Measurements from ENCODE around the gene INPP5J. TPM values are rescaled to one million over a fixed set of nuclear protein-coding genes. Genes with fewer than 3 reads are reported as not detected.
"Not testable (repeated sequence)": the region's sequence is repeated elsewhere in the genome, so short reads cannot be mapped to it uniquely, and the experiment has no call there.

INPP5J gene, protein sequence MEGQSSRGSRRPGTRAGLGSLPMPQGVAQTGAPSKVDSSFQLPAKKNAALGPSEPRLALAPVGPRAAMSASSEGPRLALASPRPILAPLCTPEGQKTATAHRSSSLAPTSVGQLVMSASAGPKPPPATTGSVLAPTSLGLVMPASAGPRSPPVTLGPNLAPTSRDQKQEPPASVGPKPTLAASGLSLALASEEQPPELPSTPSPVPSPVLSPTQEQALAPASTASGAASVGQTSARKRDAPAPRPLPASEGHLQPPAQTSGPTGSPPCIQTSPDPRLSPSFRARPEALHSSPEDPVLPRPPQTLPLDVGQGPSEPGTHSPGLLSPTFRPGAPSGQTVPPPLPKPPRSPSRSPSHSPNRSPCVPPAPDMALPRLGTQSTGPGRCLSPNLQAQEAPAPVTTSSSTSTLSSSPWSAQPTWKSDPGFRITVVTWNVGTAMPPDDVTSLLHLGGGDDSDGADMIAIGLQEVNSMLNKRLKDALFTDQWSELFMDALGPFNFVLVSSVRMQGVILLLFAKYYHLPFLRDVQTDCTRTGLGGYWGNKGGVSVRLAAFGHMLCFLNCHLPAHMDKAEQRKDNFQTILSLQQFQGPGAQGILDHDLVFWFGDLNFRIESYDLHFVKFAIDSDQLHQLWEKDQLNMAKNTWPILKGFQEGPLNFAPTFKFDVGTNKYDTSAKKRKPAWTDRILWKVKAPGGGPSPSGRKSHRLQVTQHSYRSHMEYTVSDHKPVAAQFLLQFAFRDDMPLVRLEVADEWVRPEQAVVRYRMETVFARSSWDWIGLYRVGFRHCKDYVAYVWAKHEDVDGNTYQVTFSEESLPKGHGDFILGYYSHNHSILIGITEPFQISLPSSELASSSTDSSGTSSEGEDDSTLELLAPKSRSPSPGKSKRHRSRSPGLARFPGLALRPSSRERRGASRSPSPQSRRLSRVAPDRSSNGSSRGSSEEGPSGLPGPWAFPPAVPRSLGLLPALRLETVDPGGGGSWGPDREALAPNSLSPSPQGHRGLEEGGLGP
- 1 to 10 TPM in 7 of 9 donors, under 1 TPM in 2; 0.48 to 8.1 (median 2.4) TPM for total RNA-seq
- polyA plus RNA-seq, result 1 to 10 TPM in 2 of 3 donors, under 1 TPM in 1; 0.48 to 5.8 (median 2.1) TPM
- long read RNA-seq, donor 1, partial matches to known transcripts, result 0 of 1 reads
- long read RNA-seq, donor 1, other reads (novel, unspliced or antisense), result 0 of 1 reads
- long read RNA-seq, donor 2, result 0 reads
- long read RNA-seq, donor 3, partial matches to known transcripts, result 0 of 1 reads
- long read RNA-seq, donor 3, other reads (novel, unspliced or antisense), result 0 of 1 reads
- long read RNA-seq, donor 4, partial matches to known transcripts, result 0 of 1 reads
- long read RNA-seq, donor 4, other reads (novel, unspliced or antisense), result 1 of 1 reads
- long read RNA-seq, donor 5, partial matches to known transcripts, result 1 of 2 reads
- long read RNA-seq, donor 5, other reads (novel, unspliced or antisense), result 1 of 2 reads
- long read RNA-seq, donor 6, partial matches to known transcripts, result 2 of 4 reads
- long read RNA-seq, donor 6, other reads (novel, unspliced or antisense), result 2 of 4 reads
- long read RNA-seq, donor 7, result 0 reads
- long read RNA-seq, donor 8, partial matches to known transcripts, result 0 of 1 reads
- long read RNA-seq, donor 8, other reads (novel, unspliced or antisense), result 0 of 1 reads
- long read RNA-seq, donor 9, result 0 reads
- long read RNA-seq, donor 10, result 0 reads

GRCh38 chr22:31122532-31123291 is at the start of gene INPP5J:
Gene INPP5J (plus strand): TSS chr22:31122966. CDS start chr22:31123015, 49 bp downstream.
- TF ChIP-seq POLR2A (IDR thresholded peaks at IDR 0.05) (no peak), CTCF (IDR thresholded peaks at IDR 0.05) (no peak)
- H3K9me3 ChIP-seq (replicated peaks in 1 of 3), result no peaks in the 10 kb centered on the region
- H3K4me1 ChIP-seq (replicated peaks in 1 of 2), result peaks cover 12 to 19% of the 10 kb centered on the region in 2 donors
- peak within 1 kb of the TSS in 2 of 4 donors; percentile 8 to 35 for H3K4me3 ChIP-seq
- H3K36me3 ChIP-seq (replicated peaks in 1 of 2), result no peaks in the 10 kb centered on the region
- intact Hi-C loops (cut with DNase I), result no loop called here
- H3K27me3 ChIP-seq, result no peaks in the 10 kb centered on the region
- peak within 1 kb of the TSS in 1 of 5 donors; percentile 5 for H3K27ac ChIP-seq
- DNase-seq, result peak; percentile 56 to 82 (median 73)
- WGBS, 4 donors, result 17 to 27% (median 21%) methylated on average over 1 to 10 of the region's 10 CpGs

DNA sequence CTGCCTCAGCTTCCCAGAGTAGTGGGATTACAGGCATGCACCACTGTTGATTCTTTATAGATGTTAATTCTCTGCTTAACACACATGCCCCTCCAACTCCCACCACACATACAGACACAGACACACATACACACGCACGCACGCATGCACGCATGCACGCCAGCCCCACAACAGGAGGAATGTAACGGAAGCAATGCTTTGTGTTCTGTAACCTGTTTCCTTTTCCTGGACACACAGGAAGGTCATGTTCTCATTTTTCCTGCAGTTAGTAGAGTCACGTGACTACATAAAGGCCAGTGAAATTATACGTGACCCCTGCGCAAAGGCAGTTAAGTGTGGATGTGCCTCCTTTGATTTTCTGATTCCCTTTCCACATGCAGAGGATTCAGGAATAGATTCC is 49.6 kb upstream of the INPP5J start:
- H3K4me1 ChIP-seq (replicated peaks in 1 of 2); H3K36me3 ChIP-seq (replicated peaks in 1 of 2); H3K9me3 ChIP-seq (replicated peaks in 1 of 3); intact Hi-C loops (cut with DNase I); H3K4me3 ChIP-seq; H3K27ac ChIP-seq; H3K27me3 ChIP-seq: not testable (repeated sequence)
- DNase-seq, result peak in 1 of 7 donors; percentile 13
- WGBS, 4 donors, result 62 to 79% (median 75%) methylated on average over 9 of the region's 9 CpGs

- H3K4me3 ChIP-seq; intact Hi-C loops (cut with DNase I); DNase-seq; H3K27me3 ChIP-seq; H3K27ac ChIP-seq; H3K9me3 ChIP-seq (replicated peaks in 1 of 3); H3K4me1 ChIP-seq (replicated peaks in 1 of 2); H3K36me3 ChIP-seq (replicated peaks in 1 of 2): not testable (repeated sequence)
- 63 to 74% (median 68%) methylated on average over 2 to 5 of the region's 5 CpGs for WGBS, 4 donors
Observed at GRCh38 chr22:31073545-31074145, 49.1 kb upstream of the INPP5J start.

- TF ChIP-seq POLR2A (IDR thresholded peaks at IDR 0.05), result no peak
- TF ChIP-seq CTCF (IDR thresholded peaks at IDR 0.05), result no peak
- no peak overlapping the region for H3K4me3 ChIP-seq
- H3K36me3 ChIP-seq (replicated peaks in 1 of 2), result no peaks in the 10 kb centered on the region
- 60 to 77% (median 70%) methylated on average over 9 to 15 of the region's 15 CpGs for WGBS, 4 donors
- intact Hi-C loops (cut with DNase I), result no loop called here
- H3K4me1 ChIP-seq (replicated peaks in 1 of 2), result peaks cover 0 to 8% of the 10 kb centered on the region in 2 donors
- no peaks in the 10 kb centered on the region for H3K9me3 ChIP-seq (replicated peaks in 1 of 3)
- no peaks in the 10 kb centered on the region for H3K27me3 ChIP-seq
- peak; percentile 43 to 82 (median 67) for DNase-seq
- peak overlapping the region in 3 of 5 donors; percentile 26 to 77 (median 72) for H3K27ac ChIP-seq
Observed at GRCh38 chr22:31075961-31076360, 46.8 kb upstream of the INPP5J start.
